Mucosa of descending colon (tissue), 3 donors: Measurements from ENCODE around the gene HBE1. TPM values are rescaled to one million over a fixed set of nuclear protein-coding genes. Genes with fewer than 3 reads are reported as not detected.
A peak's percentile ranks its signal among the peaks of the same experiment; 100 is the strongest.

Source experiments
- ATAC-seq: fragments of 200-7000 bp; cut with Tn5 transposase; one replicate; pipeline ENCODE4 v1.9.1; 2020; ENCODE audit warnings: mild to moderate bottlenecking, moderate library complexity
- DNase-seq, 3 donors: peaks; one replicate each; pipeline ENCODE4 v3.0.0-alpha.2; 2020
- H3K36me3 ChIP-seq: fragments of 200-600 bp; one replicate; pipeline ENCODE4 v1.8.0; 2021; ENCODE audit warnings: low read depth, mild to moderate bottlenecking
- H3K4me1 ChIP-seq: fragments of 200-600 bp; one replicate; pipeline ENCODE4 v1.8.0; 2021; ENCODE audit warnings: low read depth, mild to moderate bottlenecking
- H3K4me3 ChIP-seq: fragments of 200-600 bp; one replicate; pipeline ENCODE4 v1.8.0; 2021; ENCODE audit warnings: mild to moderate bottlenecking
- H3K9me3 ChIP-seq: fragments of 200-600 bp; one replicate; pipeline ENCODE4 v1.8.0; 2021; ENCODE audit warnings: mild to moderate bottlenecking
- intact Hi-C, 2 donors: fragments of 100-400 bp; cut with DNase I in 1 of 2; cut with micrococcal nuclease in 1 of 2; formaldehyde crosslinking; loops; one replicate each; pipeline versions ENCODE4 v1.11.0 to v1.11.1; 2022; cut with DNase I, micrococcal nuclease
- total RNA-seq, 3 donors: library from RNA; stranded (reverse); fragmentation: NEBNext Ultra II Directional in 2 of 3; extraction: Animal tissue kit (Norgen Biotek cat#: 25700) in 2 of 3; gene quantifications; one replicate each; pipeline versions ENCODE4 v1.2.1 to v1.2.4, GENCODE V29; 2021 to 2023
- TF ChIP-seq, protein P1 (sequence below): fragments of 200-600 bp; IDR thresholded peaks from one replicate; pipeline ENCODE4 v1.8.0; 2022; ENCODE audit warnings: antibody characterized with exemption, mild to moderate bottlenecking
- donor health status: DM: no; HTN: no; CAD: no; lungs with moderate emphysema.
- donor health status: DM: no; HTN: no; CAD: no.
- donor health status: DM: no; HTN: yes; CAD: no.

HBE1 gene
- total RNA-seq, 3 donors from 2014 or later = not detected

DNA sequence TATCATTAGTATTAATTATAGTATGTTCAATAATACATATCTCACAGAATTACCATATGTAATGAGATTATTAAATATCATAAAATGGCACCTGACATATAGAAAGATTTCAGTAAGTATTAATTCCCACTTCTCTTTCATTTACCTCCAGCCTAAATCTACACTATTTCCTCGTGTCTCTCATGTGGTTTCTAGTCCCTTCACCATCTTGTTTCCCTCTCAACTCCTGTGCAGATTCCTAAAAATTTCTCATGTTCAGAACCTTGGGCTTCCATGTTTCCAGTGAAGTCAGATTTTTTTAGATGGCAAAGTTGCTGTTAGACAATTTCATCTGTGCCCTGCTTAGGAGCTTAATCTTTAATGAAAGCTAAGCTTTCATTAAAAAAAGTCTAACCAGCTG is 14.1 kb upstream of the HBE1 start:
- DNase-seq = no peak
- intact Hi-C loops = no loop called here
- H3K4me3 ChIP-seq = no peak overlapping the region
- H3K9me3 ChIP-seq = no peaks in the 10 kb centered on the region
- no peaks in the 10 kb centered on the region for H3K4me1 ChIP-seq
- ATAC-seq = no peak
- H3K36me3 ChIP-seq = no peaks in the 10 kb centered on the region
- TF ChIP-seq, protein P1, sequence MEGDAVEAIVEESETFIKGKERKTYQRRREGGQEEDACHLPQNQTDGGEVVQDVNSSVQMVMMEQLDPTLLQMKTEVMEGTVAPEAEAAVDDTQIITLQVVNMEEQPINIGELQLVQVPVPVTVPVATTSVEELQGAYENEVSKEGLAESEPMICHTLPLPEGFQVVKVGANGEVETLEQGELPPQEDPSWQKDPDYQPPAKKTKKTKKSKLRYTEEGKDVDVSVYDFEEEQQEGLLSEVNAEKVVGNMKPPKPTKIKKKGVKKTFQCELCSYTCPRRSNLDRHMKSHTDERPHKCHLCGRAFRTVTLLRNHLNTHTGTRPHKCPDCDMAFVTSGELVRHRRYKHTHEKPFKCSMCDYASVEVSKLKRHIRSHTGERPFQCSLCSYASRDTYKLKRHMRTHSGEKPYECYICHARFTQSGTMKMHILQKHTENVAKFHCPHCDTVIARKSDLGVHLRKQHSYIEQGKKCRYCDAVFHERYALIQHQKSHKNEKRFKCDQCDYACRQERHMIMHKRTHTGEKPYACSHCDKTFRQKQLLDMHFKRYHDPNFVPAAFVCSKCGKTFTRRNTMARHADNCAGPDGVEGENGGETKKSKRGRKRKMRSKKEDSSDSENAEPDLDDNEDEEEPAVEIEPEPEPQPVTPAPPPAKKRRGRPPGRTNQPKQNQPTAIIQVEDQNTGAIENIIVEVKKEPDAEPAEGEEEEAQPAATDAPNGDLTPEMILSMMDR = no peak

DNA sequence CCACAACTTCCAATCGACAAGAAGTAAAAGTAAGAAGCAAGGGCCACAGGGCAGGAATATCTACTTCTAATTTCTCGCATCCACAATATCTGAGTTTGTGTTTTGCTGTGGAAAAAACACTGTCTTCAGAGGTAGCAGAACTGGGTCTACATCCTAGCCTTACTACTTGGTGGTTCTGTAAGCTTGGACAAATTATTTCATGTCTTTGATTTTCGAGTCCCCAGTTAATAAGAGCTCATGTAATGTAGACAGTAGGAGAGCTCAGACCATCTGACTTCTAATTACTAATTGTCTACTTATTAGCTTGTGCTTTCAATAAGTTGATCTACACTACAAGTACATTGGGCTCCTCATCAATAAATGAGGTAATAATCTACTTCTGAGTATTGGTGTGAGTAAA is 13.3 kb upstream of the HBE1 start:
- ATAC-seq (no peak), DNase-seq (no peak)
- Histone ChIP-seq H3K4me1 (no peaks in the 10 kb centered on the region), H3K36me3 (no peaks in the 10 kb centered on the region), H3K9me3 (no peaks in the 10 kb centered on the region), H3K4me3 (no peak overlapping the region)
- intact Hi-C loops = no loop called here
- TF ChIP-seq, protein P1 = no peak

DNA sequence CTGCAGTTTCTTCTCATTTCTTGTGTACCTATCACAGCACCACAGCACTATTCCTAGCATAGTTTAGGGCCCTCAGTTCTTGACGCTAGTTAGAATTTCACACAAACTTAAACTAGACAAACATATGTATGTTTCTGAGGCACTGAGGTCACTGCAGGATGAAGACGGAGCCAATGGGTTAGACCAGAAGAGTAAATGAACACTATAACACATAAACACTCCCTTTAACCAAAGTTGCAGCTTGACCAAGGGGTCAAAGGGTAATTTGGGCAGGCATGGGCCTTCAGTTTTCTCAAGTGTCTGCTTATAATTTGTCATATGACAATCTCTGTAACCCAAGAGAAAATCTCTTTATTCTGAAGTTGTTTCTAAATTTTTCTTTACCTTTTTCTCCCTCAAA is 12.9 kb upstream of the HBE1 start:
- intact Hi-C loops = no loop called here
- H3K9me3 ChIP-seq = no peaks in the 10 kb centered on the region
- no peaks in the 10 kb centered on the region for H3K36me3 ChIP-seq
- no peak overlapping the region for H3K4me3 ChIP-seq
- TF ChIP-seq, protein P1 = no peak
- no peaks in the 10 kb centered on the region for H3K4me1 ChIP-seq
- no peak for ATAC-seq
- no peak for DNase-seq

DNA sequence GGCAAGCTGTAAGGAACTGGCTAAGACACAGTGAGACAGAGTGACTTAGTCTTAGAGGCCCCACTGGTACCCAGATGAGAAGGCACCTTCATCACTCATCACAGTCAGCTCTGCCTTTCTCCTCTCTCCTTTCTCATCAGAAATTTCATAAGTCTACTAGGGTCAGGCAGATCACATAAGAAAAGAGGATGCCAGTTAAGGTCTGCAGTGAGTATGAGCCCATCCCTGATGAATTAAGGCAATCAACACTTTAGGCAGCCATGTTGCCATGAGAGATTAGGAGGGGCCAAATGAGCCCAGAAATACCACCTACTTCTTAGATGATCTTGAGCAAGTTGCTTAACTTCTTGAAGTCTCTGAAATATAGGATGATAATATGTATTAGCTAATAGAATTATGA is 11.9 kb upstream of the HBE1 start:
- intact Hi-C loops = no loop called here
- ATAC-seq (no peak), DNase-seq (no peak)
- no peaks in the 10 kb centered on the region for H3K4me1 ChIP-seq
- H3K36me3 ChIP-seq = no peaks in the 10 kb centered on the region
- no peaks in the 10 kb centered on the region for H3K9me3 ChIP-seq
- TF ChIP-seq, protein P1 = no peak
- H3K4me3 ChIP-seq = no peak overlapping the region

DNA sequence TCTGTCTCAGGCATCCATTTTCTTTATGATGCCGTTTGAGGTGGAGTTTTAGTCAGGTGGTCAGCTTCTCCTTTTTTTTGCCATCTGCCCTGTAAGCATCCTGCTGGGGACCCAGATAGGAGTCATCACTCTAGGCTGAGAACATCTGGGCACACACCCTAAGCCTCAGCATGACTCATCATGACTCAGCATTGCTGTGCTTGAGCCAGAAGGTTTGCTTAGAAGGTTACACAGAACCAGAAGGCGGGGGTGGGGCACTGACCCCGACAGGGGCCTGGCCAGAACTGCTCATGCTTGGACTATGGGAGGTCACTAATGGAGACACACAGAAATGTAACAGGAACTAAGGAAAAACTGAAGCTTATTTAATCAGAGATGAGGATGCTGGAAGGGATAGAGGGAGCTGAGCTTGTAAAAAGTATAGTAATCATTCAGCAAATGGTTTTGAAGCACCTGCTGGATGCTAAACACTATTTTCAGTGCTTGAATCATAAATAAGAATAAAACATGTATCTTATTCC is 10.9 kb upstream of the HBE1 start:
- no peak overlapping the region for H3K4me3 ChIP-seq
- TF ChIP-seq, protein P1 = no peak
- no peaks in the 10 kb centered on the region for H3K4me1 ChIP-seq
- ATAC-seq = peak; percentile 40
- H3K36me3 ChIP-seq = no peaks in the 10 kb centered on the region
- peak in 1 of 3 donors; percentile 13 for DNase-seq
- no peaks in the 10 kb centered on the region for H3K9me3 ChIP-seq
- intact Hi-C loops = no loop called here

DNA sequence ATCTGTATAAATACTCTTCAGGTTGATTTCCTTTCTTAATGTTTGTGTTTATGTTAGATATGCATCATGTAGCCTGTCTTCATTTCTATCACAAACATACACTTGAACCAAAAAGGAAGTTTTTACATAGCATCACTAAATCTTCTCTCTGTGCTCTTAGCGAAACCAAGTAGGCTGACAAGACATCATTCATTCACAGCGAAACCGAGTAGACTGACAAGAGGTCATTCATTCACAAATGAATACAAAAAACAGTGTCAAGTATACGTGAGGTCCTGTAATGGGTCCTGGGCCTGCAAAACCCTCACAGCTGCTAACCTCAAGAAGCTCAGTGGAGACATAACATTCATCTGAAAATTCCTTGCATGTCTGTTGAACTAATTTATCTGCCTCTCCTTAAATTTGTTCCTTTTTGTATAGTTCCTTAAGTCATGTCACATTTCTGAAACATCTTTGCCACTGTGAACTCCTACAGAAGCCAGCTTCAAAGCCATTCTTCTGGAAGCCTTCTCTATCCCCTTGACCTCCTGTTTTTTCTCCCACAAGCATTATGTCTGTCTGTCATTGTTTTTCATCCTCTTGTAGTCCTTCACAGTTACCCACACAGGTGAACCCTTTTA is 9.8 kb upstream of the HBE1 start:
- Histone ChIP-seq H3K36me3 (no peaks in the 10 kb centered on the region), H3K9me3 (no peaks in the 10 kb centered on the region), H3K4me3 (no peak overlapping the region), H3K4me1 (no peaks in the 10 kb centered on the region)
- ATAC-seq (no peak), DNase-seq (no peak)
- TF ChIP-seq, protein P1 = no peak
- intact Hi-C loops = no loop called here
